ENCODE data around the gene TACR1. TPM values are rescaled to one million over a fixed set of nuclear protein-coding genes. Genes with fewer than 3 reads are reported as not detected.

Gene TACR1
- total RNA-seq, 2 donors from 2014 or later: 3.9 to 6.0 TPM

GRCh38 chr2:75020476-75020875 is 178.8 kb downstream of the TACR1 start:
- Histone ChIP-seq H3K4me3 (no peak overlapping the region), H3K9me3 (no peaks in the 10 kb centered on the region), H3K27ac (no peak overlapping the region), H3K27me3 (replicated peaks; ENCODE audit: insufficient read depth) (no peaks in the 10 kb centered on the region), H3K4me1 (ENCODE audit: control insufficient read depth in 1 of 2, low read depth in 2 of 2) (no peaks in the 10 kb centered on the region), H3K36me3 (no peaks in the 10 kb centered on the region)
- TF ChIP-seq CTCF (IDR thresholded peaks at IDR 0.05): no peak
- no peak for ATAC-seq (ENCODE audit: insufficient number of reproducible peaks, low FRiP score, low read depth)
- DNase-seq (ENCODE audit: low spot score): no peak

- ATAC-seq (ENCODE audit: insufficient number of reproducible peaks, low FRiP score, low read depth) (no peak), DNase-seq (ENCODE audit: low spot score) (no peak)
- H3K27ac ChIP-seq: no peak overlapping the region
- H3K4me1 ChIP-seq (ENCODE audit: control insufficient read depth in 1 of 2, low read depth in 2 of 2): no peaks in the 10 kb centered on the region
- no peaks in the 10 kb centered on the region for H3K9me3 ChIP-seq
- TF ChIP-seq CTCF (IDR thresholded peaks at IDR 0.05): no peak
- no peaks in the 10 kb centered on the region for H3K36me3 ChIP-seq
- no peak overlapping the region for H3K4me3 ChIP-seq
- H3K27me3 ChIP-seq (replicated peaks; ENCODE audit: insufficient read depth): no peaks in the 10 kb centered on the region
Observed at GRCh38 chr2:75019790-75020189, 179.5 kb downstream of the TACR1 start.

GRCh38 chr2:75018162-75018561 is 181.2 kb downstream of the TACR1 start:
- no peaks in the 10 kb centered on the region for H3K36me3 ChIP-seq
- H3K27me3 ChIP-seq (replicated peaks; ENCODE audit: insufficient read depth): no peaks in the 10 kb centered on the region
- no peak overlapping the region for H3K27ac ChIP-seq
- H3K4me3 ChIP-seq: no peak overlapping the region
- H3K4me1 ChIP-seq (ENCODE audit: control insufficient read depth in 1 of 2, low read depth in 2 of 2): no peaks in the 10 kb centered on the region
- DNase-seq (ENCODE audit: low spot score) (no peak), ATAC-seq (ENCODE audit: insufficient number of reproducible peaks, low FRiP score, low read depth) (no peak)
- no peak for TF ChIP-seq CTCF (IDR thresholded peaks at IDR 0.05)
- H3K9me3 ChIP-seq: peaks cover 3% of the 10 kb centered on the region

GRCh38 chr2:75012080-75012479 is 187.2 kb downstream of the TACR1 start:
- no peak for ATAC-seq (ENCODE audit: insufficient number of reproducible peaks, low FRiP score, low read depth)
- Histone ChIP-seq H3K27me3 (replicated peaks; ENCODE audit: insufficient read depth) (no peaks in the 10 kb centered on the region), H3K9me3 (peaks cover 3% of the 10 kb centered on the region), H3K4me3 (no peak overlapping the region), H3K27ac (no peak overlapping the region), H3K36me3 (no peaks in the 10 kb centered on the region), H3K4me1 (ENCODE audit: control insufficient read depth in 1 of 2, low read depth in 2 of 2) (no peaks in the 10 kb centered on the region)
- DNase-seq (ENCODE audit: low spot score): no peak
- TF ChIP-seq CTCF (IDR thresholded peaks at IDR 0.05): no peak

GRCh38 chr2:75010571-75010970 is 188.7 kb downstream of the TACR1 start:
- H3K4me3 ChIP-seq: no peak overlapping the region
- H3K4me1 ChIP-seq (ENCODE audit: control insufficient read depth in 1 of 2, low read depth in 2 of 2): no peaks in the 10 kb centered on the region
- H3K27me3 ChIP-seq (replicated peaks; ENCODE audit: insufficient read depth): no peaks in the 10 kb centered on the region
- H3K36me3 ChIP-seq: no peaks in the 10 kb centered on the region
- no peak overlapping the region for H3K27ac ChIP-seq
- no peak for TF ChIP-seq CTCF (IDR thresholded peaks at IDR 0.05)
- no peak for DNase-seq (ENCODE audit: low spot score)
- no peak for ATAC-seq (ENCODE audit: insufficient number of reproducible peaks, low FRiP score, low read depth)
- H3K9me3 ChIP-seq: peaks cover 3% of the 10 kb centered on the region
